Hepatocyte (in vitro differentiated cells): ENCODE results near the gene GLUL. TPM values are rescaled to one million over a fixed set of nuclear protein-coding genes. Genes with fewer than 3 reads are reported as not detected.

Source experiments
- DNase-seq: peaks from one replicate; pipeline ENCODE4 v3.0.0-alpha.2; 2016; ENCODE audit warnings: low spot score
- H2AFZ ChIP-seq: fragments of 200-600 bp; sonication (generic); 2 replicates; pipeline ENCODE4 v1.6.0; 2016; ENCODE audit warnings: antibody characterized with exemption, mild to moderate bottlenecking
- H3K27ac ChIP-seq: fragments of 200-600 bp; sonication (generic); 2 replicates; pipeline ENCODE4 v1.5.1; 2016; ENCODE audit warnings: mild to moderate bottlenecking
- H3K27me3 ChIP-seq: fragments of 200-600 bp; sonication (generic); 2 replicates; pipeline ENCODE4 v1.6.1; 2016
- H3K36me3 ChIP-seq: fragments of 200-600 bp; sonication (generic); replicated peaks from 2 replicates; pipeline ENCODE4 v1.5.1; 2016; ENCODE audit warnings: low read depth; ENCODE audit not compliant: insufficient read depth
- H3K4me1 ChIP-seq: fragments of 200-600 bp; sonication (generic); 2 replicates; pipeline ENCODE4 v1.5.1; 2016; ENCODE audit warnings: mild to moderate bottlenecking, moderate library complexity; ENCODE audit not compliant: insufficient read depth
- H3K4me2 ChIP-seq: fragments of 200-600 bp; sonication (generic); 2 replicates; pipeline ENCODE4 v1.6.0; 2016
- H3K4me3 ChIP-seq: fragments of 200-600 bp; sonication (generic); 2 replicates; pipeline ENCODE4 v1.5.1; 2016; ENCODE audit warnings: mild to moderate bottlenecking
- H3K79me2 ChIP-seq: fragments of 200-600 bp; sonication (generic); 2 replicates; pipeline ENCODE4 v1.6.0; 2017; ENCODE audit warnings: mild to moderate bottlenecking
- H3K9me2 ChIP-seq: fragments of 200-600 bp; sonication (generic); replicated peaks from 2 replicates; pipeline ENCODE4 v1.6.0; 2017; ENCODE audit warnings: mild to moderate bottlenecking; ENCODE audit not compliant: insufficient read depth
- H3K9me3 ChIP-seq: fragments of 200-600 bp; sonication (generic); 2 replicates; pipeline ENCODE4 v1.5.1; 2016; ENCODE audit warnings: low read depth, mild to moderate bottlenecking
- H4K20me1 ChIP-seq: fragments of 200-600 bp; sonication (generic); 2 replicates; pipeline ENCODE4 v1.6.0; 2016; ENCODE audit warnings: mild to moderate bottlenecking; ENCODE audit not compliant: insufficient read depth, poor library complexity, severe bottlenecking
- CTCF ChIP-seq: fragments of 200-600 bp; sonication (generic); IDR thresholded peaks from 2 replicates; pipeline ENCODE4 v1.5.1; 2016; ENCODE audit warnings: antibody characterized with exemption, mild to moderate bottlenecking; ENCODE audit not compliant: poor library complexity
- EZH2 ChIP-seq: fragments of 200-600 bp; sonication (generic); IDR thresholded peaks from 2 replicates; pipeline ENCODE4 v1.6.1; 2016; ENCODE audit warnings: antibody characterized with exemption, mild to moderate bottlenecking, borderline replicate concordance
- EZH2phosphoT487 ChIP-seq: fragments of 200-600 bp; sonication (generic); IDR thresholded peaks from one replicate; pipeline ENCODE4 v1.6.1; 2018; ENCODE audit warnings: antibody characterized with exemption, mild to moderate bottlenecking, low read depth, moderate library complexity; ENCODE audit not compliant: unreplicated experiment, severe bottlenecking
- WGBS: methylation state at CpG from one replicate; pipeline ENCODE4 v1.1.6; 2016; ENCODE audit warnings: low lambda C conversion rate; ENCODE audit errors: missing lambda C conversion rate; 5-methylcytosine and 5-hydroxymethylcytosine counted together
- polyA plus RNA-seq: library from polyadenylated mRNA; unstranded; fragments of >200 nt; fragmentation: Nextera tagmentation; extraction: Ambion mirVana; gene quantifications from 2 replicates; pipeline ENCODE4 v1.2.1, GENCODE V29; 2016
- total RNA-seq: library from RNA; depleted of rRNA; stranded (reverse); fragments of >200 nt; gene quantifications from 2 replicates; pipeline ENCODE4 v1.2.3, GENCODE V29; 2014

Gene GLUL
- total and polyA plus RNA-seq, 2 experiments from 2014 or later = 747 to 846 TPM

GRCh38 chr1:182400567-182400966 is 9.0 kb upstream of the GLUL start, which contains the start of gene TEDDM1:
Gene TEDDM1 (minus strand): TSS chr1:182400667. CDS start chr1:182400485, 182 bp downstream.
- Histone ChIP-seq H3K27ac (no peak within 1 kb of the TSS), H3K79me2 (no peaks in the 10 kb centered on the region), H4K20me1 (no peaks in the 10 kb centered on the region), H3K4me1 (peaks cover 10% of the 10 kb centered on the region), H3K4me3 (no peak within 1 kb of the TSS), H3K4me2 (no peak within 1 kb of the TSS), H3K9me2 (no peaks in the 10 kb centered on the region), H3K9me3 (no peaks in the 10 kb centered on the region), H3K36me3 (no peaks in the 10 kb centered on the region), H2AFZ (no peak within 1 kb of the TSS), H3K27me3 (no peaks in the 10 kb centered on the region)
- no peak for DNase-seq
- 95% methylated on average over 4 of the region's 4 CpGs for WGBS
- TF ChIP-seq EZH2 (no peak), EZH2phosphoT487 (no peak), CTCF (no peak)

- no peaks in the 10 kb centered on the region for H3K27me3 ChIP-seq
- no peak overlapping the region for H3K4me3 ChIP-seq
- H2AFZ ChIP-seq = no peak overlapping the region
- H3K4me2 ChIP-seq = peak overlapping the region; percentile 27
- WGBS = 86% methylated on average over 8 of the region's 8 CpGs
- no peaks in the 10 kb centered on the region for H3K36me3 ChIP-seq
- H4K20me1 ChIP-seq = no peaks in the 10 kb centered on the region
- TF ChIP-seq EZH2phosphoT487 (no peak), CTCF (no peak)
- H3K9me3 ChIP-seq = no peaks in the 10 kb centered on the region
- H3K4me1 ChIP-seq = peaks cover 12% of the 10 kb centered on the region
- H3K27ac ChIP-seq = peak overlapping the region; percentile 41
- no peaks in the 10 kb centered on the region for H3K9me2 ChIP-seq
- DNase-seq = peak; percentile 33
- peaks cover 2% of the 10 kb centered on the region for H3K79me2 ChIP-seq
Measured at GRCh38 chr1:182397653-182398393, 6.2 kb upstream of the GLUL start.

- TF ChIP-seq EZH2 (no peak), CTCF (no peak), EZH2phosphoT487 (no peak)
- Histone ChIP-seq H3K27me3 (no peaks in the 10 kb centered on the region), H2AFZ (no peak overlapping the region), H3K4me1 (peaks cover 18% of the 10 kb centered on the region), H4K20me1 (peaks cover 4% of the 10 kb centered on the region), H3K36me3 (no peaks in the 10 kb centered on the region), H3K27ac (no peak overlapping the region), H3K4me2 (no peak overlapping the region), H3K9me2 (no peaks in the 10 kb centered on the region), H3K4me3 (no peak overlapping the region), H3K79me2 (peaks cover 17% of the 10 kb centered on the region), H3K9me3 (no peaks in the 10 kb centered on the region)
- DNase-seq = no peak
- 88% methylated on average over 3 of the region's 3 CpGs for WGBS
Measured at GRCh38 chr1:182395906-182396305, 4.3 kb upstream of the GLUL start.
